HG03354 (cell line): Measurements from ENCODE around the gene ANKHD1.
"Not testable (repeated sequence)": the region's sequence is repeated elsewhere in the genome, so short reads cannot be mapped to it uniquely, and the experiment has no call there.

Source experiments
- ATAC-seq: cut with Tn5 transposase; IDR thresholded peaks from one replicate; pipeline ENCODE4 v1.9.1; 2021; ENCODE audit warnings: mild to moderate bottlenecking; ENCODE audit not compliant: unreplicated experiment, poor library complexity, severe bottlenecking

Gene ANKHD1

DNA sequence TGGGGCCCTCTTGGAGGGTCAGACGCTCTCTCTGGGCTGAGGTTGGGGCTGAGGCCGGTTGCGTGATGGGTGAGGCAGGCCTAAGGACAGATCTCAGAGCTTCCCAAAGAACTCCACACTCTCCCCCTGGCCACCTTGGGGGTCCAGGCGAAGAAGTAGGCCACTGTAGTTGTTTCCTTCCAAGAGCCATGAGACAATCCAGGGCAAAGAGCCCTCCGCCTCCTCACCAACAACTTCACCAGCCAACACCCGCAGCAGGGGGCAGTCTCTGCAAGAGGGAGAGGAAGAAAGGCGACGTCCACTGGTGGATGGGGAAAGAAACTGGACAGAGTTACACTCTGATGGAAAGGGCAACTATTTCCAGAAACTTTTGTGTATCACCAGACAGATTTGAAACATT lies 173.7 kb downstream of the ANKHD1 start:
- ATAC-seq = no peak

DNA sequence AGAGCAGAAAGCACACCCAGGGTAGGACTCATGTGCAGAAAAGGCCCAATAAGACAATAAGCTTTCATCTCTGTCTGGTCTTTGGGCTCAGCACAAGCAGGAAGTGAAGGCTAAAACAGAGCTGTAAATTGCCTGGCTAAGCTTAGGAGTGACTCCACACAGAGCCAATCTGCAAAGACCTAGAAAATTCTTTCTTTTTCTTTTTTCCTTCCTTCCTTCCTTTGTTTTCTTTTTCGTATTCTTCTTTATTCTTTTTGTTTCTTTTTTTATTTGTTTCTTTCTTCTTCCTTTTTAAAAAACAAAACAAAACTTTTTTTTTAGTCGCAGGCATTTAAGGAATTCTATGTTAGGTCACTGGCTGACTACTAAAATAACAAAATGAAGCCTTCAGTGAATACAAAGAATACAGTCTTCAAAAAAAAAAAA lies 175.2 kb downstream of the ANKHD1 start:
- ATAC-seq = no peak

DNA sequence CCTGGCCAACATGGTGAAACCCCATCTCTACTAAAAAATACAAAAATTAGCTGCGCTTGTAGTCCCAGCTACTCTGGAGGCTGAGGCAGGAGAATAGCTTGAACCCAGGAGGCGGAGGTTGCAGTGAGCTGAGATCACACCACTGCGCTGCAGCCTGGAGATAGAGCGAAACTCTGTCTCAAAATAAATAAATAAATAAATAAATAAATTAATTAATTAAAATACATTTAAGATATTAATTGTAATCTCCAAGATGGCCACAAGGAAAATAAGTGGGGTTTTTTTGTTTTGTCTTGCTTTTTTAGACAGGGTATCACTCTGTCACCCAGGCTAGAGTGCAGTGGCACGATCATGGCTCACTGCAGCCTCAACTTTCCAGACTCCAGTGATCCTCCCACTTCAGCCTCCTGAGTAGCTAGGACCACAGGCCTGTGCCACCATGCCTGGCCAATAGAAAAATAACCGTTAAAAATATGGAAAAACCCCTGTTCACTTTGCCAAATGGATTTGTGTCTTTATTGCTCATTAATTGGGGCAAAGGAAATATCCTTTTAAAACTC lies 177.6 kb downstream of the ANKHD1 start:
- not testable (repeated sequence) for ATAC-seq

DNA sequence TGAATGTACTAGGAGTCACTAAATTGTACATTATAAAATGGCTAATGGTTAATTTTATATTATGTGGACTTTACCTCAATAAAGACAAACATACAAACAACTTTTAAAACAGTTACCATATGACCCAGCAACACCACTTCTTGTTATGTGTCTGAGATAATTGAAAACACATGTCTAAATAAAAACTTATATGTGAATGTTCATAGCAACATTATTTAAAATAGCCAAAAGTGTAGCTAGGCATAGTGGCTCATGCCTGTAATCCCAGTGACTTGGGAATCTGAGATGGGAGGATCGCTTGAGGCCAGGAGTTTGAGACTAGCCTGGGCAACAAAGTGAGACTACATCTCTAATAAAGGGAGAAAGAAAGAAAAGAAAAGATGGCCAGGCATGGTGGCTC lies 185.9 kb downstream of the ANKHD1 start:
- no peak for ATAC-seq

DNA sequence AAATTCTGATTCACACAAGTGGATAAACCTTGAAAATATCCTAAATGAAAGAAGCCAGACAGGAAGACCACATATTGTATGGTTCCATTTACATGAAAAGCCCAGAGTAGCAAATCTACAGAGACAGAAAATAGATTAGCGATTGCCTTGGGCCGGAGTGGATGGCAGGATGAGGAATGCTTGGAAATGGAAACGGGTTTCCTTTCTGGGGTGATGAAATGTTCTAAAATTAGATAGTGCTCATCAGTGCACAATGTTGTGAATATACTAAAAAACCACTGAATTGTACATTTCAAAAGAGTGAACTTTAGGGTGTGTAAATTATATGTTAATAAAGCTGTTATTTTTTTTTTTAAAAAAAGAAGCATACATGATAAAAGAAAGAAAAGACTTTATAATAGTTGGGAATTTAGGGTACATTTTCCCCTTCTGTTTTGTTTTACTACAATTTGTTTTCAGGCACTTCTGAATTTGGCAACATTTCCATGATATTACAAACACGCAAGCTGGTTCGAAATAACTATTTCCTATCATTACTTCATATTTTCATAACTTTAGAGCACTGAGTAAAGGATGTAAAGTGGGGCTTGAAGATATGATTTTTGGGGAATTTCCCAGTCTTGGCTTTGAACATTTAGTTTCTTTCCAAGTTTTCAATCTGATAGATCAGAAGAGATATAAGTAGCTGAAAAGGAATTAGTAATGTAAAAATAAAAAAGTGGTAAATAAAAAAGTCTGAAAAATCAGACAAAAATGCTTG lies 186.9 kb downstream of the ANKHD1 start:
- ATAC-seq = no peak
